Measurements from ENCODE around the gene LCT.

- TF ChIP-seq POLR2AphosphoS5 (IDR thresholded peaks at IDR 0.05; ENCODE audit: low read depth, low read length) (no peak), NRF1 (IDR thresholded peaks at IDR 0.05; ENCODE audit: low read depth, low read length) (no peak), SIN3A (IDR thresholded peaks at IDR 0.05; ENCODE audit: borderline replicate concordance, low read depth, low read length) (no peak), FOXJ3 (CRISPR knock-in tag; IDR thresholded peaks at IDR 0.05) (no peak), MXI1 (IDR thresholded peaks at IDR 0.05; ENCODE audit: low read depth, low read length) (no peak), EZH2phosphoT487 (IDR thresholded peaks at IDR 0.05; ENCODE audit: borderline replicate concordance, low read depth) (no peak), RFX5 (IDR thresholded peaks at IDR 0.05; ENCODE audit: low read length) (no peak), CTCF (IDR thresholded peaks at IDR 0.05) (no peak)
- TF ChIP-seq, protein P1, sequence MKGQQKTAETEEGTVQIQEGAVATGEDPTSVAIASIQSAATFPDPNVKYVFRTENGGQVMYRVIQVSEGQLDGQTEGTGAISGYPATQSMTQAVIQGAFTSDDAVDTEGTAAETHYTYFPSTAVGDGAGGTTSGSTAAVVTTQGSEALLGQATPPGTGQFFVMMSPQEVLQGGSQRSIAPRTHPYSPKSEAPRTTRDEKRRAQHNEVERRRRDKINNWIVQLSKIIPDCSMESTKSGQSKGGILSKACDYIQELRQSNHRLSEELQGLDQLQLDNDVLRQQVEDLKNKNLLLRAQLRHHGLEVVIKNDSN (IDR thresholded peaks at IDR 0.05; ENCODE audit: borderline replicate concordance, low read depth) = no peak
- TF ChIP-seq, protein P2, sequence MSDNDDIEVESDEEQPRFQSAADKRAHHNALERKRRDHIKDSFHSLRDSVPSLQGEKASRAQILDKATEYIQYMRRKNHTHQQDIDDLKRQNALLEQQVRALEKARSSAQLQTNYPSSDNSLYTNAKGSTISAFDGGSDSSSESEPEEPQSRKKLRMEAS (IDR thresholded peaks at IDR 0.05; ENCODE audit: low read depth) = no peak
Observed at GRCh38 chr2:135796606-135797005, 40.4 kb downstream of the LCT start.

Measured in SK-N-SH (cell line).